ENCODE measurements around the gene IER5. TPM values are rescaled to one million over a fixed set of nuclear protein-coding genes. Genes with fewer than 3 reads are reported as not detected.

IER5 gene
- total and polyA plus RNA-seq, 9 of the 15 experiments (the other 6 are each of a cell fraction or from before 2014, with no cell fraction given) = 2.4 to 32.1 (median 12.0) TPM

DNA sequence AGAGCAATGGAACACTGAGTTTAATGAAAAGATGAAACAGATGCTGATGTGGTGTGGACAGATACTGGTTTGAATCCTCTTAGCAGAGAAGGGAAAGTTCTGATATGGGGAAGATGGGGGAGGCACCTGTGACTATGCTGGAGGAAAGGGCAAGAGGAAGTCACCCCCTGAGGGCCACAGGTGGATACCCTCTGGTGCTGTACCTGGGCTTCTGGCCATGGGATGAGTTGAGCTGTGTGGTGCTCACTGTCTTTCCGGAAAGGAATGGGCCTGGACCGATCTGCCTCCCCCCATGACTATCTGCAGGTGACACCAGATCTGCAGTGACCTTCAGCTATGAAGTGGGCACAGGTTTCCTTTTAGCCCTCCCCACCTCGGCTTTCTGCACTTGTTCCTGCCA lies 52.4 kb downstream of the IER5 start:
- CTCF ChIA-PET (ENCODE audit: low intra/inter-chr PET ratio) = interaction anchor here (3.1 kb wide), 1 partner anchor 56 kb away, joined by 22 read pairs; no protein-coding TSS in a partner anchor
- in situ Hi-C loops (cut with MboI) (loop anchor here (5.0 kb wide), 3 partner anchors 59 to 639 kb away; partner anchors contain the start of gene ACBD6), intact Hi-C loops (cut with micrococcal nuclease) (loop anchor here (5.0 kb wide), 1 partner anchor 624 kb away; no protein-coding TSS in a partner anchor)
- ATAC-seq = no peak
- no peaks in the 10 kb centered on the region for H3K36me3 ChIP-seq (ENCODE audit: control insufficient read depth, insufficient read depth, low read length)
- no peak overlapping the region for H3K4me2 ChIP-seq (ENCODE audit: insufficient read depth, low read length)
- H3K4me3 ChIP-seq = no peak overlapping the region
- H3K79me2 ChIP-seq (ENCODE audit: control insufficient read depth, insufficient read depth, low read length) = no peaks in the 10 kb centered on the region
- POLR2A ChIA-PET = interaction anchor here (0.7 to 5.6 kb wide), 8 partner anchors 12 to 236 kb away, joined by 3 to 52 read pairs (median 6); partner anchors contain the start of gene IER5
- H3K9ac ChIP-seq (ENCODE audit: insufficient read depth in 1 of 2, low read depth in 2 of 2, low read length in 2 of 2) = no peak overlapping the region
- H4K20me1 ChIP-seq (replicated peaks; ENCODE audit: control insufficient read depth, insufficient read depth, low read length) = no peaks in the 10 kb centered on the region
- peak overlapping the region; percentile 91; the same call in 1 of the 2 replicates for H2AFZ ChIP-seq (ENCODE audit: low read depth, low read length)
- no peaks in the 10 kb centered on the region for H3K27me3 ChIP-seq (ENCODE audit: control insufficient read depth in 2 of 2, insufficient read depth in 2 of 2, low read length in 2 of 2)
- no peak for DNase-seq (ENCODE audit: extremely low read depth in 1 of 4, low spot score in 3 of 4)
- TF ChIP-seq RCOR1 (IDR thresholded peaks at IDR 0.05; ENCODE audit: borderline replicate concordance in 1 of 2, low read depth in 2 of 2, low read length in 2 of 2) = 0 out of 4 replicates have a peak, but pooled peaks of 1 of the 2 experiments have one; percentile 3
- TF ChIP-seq ZFX (CRISPR knock-in tag; IDR thresholded peaks at IDR 0.05) = no peak
- 0 out of 2 replicates have a peak, but pooled peaks have one; percentile 15 for TF ChIP-seq CBFA2T3 (IDR thresholded peaks at IDR 0.05)
- TF ChIP-seq, protein P1, sequence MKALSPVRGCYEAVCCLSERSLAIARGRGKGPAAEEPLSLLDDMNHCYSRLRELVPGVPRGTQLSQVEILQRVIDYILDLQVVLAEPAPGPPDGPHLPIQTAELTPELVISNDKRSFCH (CRISPR knock-in tag; IDR thresholded peaks at IDR 0.05) = no peak
- TF ChIP-seq, protein P1 (tag; IDR thresholded peaks at IDR 0.05) = no peak
- peak; percentile 32 for TF ChIP-seq CTBP1 (IDR thresholded peaks at IDR 0.05; ENCODE audit: borderline replicate concordance)
- peak; percentile 34; the same call in 1 of the 2 replicates for TF ChIP-seq MECOM (CRISPR knock-in tag; IDR thresholded peaks at IDR 0.05)
- no TSS peak for BruUV-seq (replicated peaks)
- peaks cover 29 to 32% of the 10 kb centered on the region in 2 experiments for H3K4me1 ChIP-seq (replicated peaks in 1 of 2; ENCODE audit: control insufficient read depth in 2 of 2, insufficient read depth in 2 of 2, low read length in 2 of 2)
- WGBS (ENCODE audit: insufficient coverage, low coverage, missing lambda C conversion rate) = 72% methylated on average over 3 of the region's 3 CpGs
- FAIRE-seq = no peak
- no peaks in the 10 kb centered on the region for H3K9me3 ChIP-seq (replicated peaks; ENCODE audit: control insufficient read depth, insufficient read depth, low read depth, low read length)
- H3K27ac ChIP-seq (ENCODE audit: extremely low read depth, low read depth, low read length) = no peak overlapping the region; the same call in 2 of the 3 replicates
- no peaks in the 10 kb centered on the region for H3K9me1 ChIP-seq (ENCODE audit: control insufficient read depth, insufficient read depth, low read length)
